Measurements from ENCODE around the gene MB21D2.
A peak's percentile ranks its signal among the peaks of the same experiment; 100 is the strongest.

MB21D2 gene

DNA sequence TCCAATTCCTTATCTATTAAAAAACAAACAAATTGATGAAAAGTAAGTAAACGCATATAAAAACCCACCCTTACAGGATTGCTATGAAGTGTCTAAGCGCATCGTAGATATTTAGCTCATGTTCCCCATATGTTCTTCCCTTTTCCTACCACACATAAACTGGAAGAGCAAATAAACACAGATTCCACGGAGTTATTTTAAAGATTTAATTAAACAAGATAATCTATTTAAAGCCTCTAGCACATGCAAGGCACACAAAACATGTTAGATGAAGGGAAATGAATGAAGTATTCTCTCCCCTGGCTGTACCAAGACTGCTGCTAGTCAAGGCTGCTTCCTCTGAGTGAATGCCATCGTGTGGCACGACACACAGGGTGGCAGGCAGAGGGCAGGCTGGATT, 111.9 kb downstream of the MB21D2 start:
- no peak for DNase-seq (ENCODE audit: low read depth in 2 of 2)
- no peak overlapping the region for H3K4me3 ChIP-seq (replicated peaks in 1 of 2; ENCODE audit: low read depth in 2 of 2, low read length in 2 of 2)
- TF ChIP-seq, protein P1, sequence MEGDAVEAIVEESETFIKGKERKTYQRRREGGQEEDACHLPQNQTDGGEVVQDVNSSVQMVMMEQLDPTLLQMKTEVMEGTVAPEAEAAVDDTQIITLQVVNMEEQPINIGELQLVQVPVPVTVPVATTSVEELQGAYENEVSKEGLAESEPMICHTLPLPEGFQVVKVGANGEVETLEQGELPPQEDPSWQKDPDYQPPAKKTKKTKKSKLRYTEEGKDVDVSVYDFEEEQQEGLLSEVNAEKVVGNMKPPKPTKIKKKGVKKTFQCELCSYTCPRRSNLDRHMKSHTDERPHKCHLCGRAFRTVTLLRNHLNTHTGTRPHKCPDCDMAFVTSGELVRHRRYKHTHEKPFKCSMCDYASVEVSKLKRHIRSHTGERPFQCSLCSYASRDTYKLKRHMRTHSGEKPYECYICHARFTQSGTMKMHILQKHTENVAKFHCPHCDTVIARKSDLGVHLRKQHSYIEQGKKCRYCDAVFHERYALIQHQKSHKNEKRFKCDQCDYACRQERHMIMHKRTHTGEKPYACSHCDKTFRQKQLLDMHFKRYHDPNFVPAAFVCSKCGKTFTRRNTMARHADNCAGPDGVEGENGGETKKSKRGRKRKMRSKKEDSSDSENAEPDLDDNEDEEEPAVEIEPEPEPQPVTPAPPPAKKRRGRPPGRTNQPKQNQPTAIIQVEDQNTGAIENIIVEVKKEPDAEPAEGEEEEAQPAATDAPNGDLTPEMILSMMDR (IDR thresholded peaks at IDR 0.05; ENCODE audit: low read depth, low read length), result no peak

DNA sequence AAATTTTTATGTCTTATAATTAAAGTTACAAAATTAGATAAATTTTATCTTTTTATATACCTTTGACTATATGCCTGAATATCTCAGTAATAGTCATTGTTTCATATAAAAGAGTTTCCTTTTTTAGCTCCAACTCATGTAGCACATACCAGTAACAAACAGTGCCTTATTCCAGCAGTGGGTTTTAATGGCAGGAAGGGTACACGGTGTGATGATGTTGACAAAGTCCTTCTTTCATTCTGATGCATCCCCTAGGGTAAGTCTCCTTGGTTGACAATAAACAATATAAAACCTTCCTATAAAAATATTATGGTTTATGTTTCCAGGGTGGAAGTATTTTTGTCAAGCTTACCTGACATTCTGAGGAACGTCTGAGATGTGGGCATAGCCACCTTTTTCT, 113.2 kb downstream of the MB21D2 start:
- no peak for DNase-seq (ENCODE audit: low read depth in 2 of 2)
- TF ChIP-seq, protein P1 (IDR thresholded peaks at IDR 0.05; ENCODE audit: low read depth, low read length), result no peak
- H3K4me3 ChIP-seq (replicated peaks in 1 of 2; ENCODE audit: low read depth in 2 of 2, low read length in 2 of 2), result no peak overlapping the region

DNA sequence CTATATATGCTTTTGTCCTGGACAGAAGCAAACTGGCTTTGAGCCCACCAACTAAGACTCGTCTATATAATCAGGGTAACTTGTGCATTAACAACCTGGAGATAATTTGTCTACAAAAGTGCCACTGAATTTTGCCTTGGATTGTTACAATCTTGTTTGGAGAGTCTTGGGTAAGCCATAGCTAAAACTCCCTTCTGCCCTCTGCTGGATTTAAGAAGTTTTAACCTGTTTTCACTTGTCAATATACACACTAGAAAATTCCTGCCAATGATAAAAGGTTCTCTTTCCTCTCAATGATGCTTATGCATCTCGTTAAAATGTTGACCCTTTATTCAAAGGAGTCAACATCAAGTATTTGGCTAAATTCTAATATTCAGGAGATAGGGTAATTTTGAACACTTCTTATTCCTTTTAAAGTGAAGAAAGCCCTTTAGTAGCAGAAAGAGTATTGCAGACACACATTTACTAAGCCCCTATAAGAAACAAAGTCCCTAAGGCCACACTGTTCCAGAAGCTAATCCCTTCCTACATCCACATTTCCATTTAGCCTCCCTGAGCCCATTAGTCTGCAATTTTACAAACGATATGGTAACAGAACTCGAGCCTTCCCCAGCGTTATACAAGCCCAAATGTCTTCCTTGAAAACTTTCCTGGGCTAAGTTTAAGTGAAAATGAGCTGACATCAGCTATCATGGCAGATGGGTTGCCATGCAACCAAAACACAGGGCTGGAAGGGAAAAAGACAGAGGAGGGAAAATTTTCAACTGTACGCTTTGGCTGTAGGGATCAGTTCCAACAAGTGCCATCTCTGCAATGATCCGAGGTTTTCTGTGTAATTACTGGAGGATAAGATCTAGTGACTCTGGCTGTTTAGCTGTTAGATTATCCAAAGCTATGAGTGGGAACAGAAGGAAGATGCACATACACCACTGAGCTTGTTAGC, 114.4 kb downstream of the MB21D2 start:
- TF ChIP-seq, protein P1 (IDR thresholded peaks at IDR 0.05; ENCODE audit: low read depth, low read length), result peak; percentile 55
- no peak overlapping the region for H3K4me3 ChIP-seq (replicated peaks in 1 of 2; ENCODE audit: low read depth in 2 of 2, low read length in 2 of 2)
- peak; percentile 78 to 80 for DNase-seq (ENCODE audit: low read depth in 2 of 2)

DNA sequence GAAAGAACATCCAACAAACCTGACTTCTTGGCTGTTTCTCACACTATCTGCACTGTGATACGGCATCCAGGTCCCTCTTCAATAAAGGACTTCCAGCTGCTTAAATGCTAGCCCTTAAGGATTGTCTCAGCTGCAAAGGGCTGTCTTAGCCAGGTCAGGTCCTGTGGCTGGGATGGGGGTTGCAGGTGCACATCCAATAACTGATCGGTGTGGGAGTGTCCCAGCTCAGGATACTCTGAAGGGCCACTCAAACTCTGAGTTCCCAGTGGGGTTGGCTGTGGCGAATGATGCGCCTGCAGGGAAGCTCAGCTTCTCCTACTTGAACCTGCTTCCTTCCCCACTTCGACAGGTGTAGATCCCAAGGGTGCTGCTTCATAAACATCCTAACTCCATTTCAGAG, 115.7 kb downstream of the MB21D2 start:
- DNase-seq (ENCODE audit: low read depth in 2 of 2), result no peak
- TF ChIP-seq, protein P1 (IDR thresholded peaks at IDR 0.05; ENCODE audit: low read depth, low read length), result no peak
- H3K4me3 ChIP-seq (replicated peaks in 1 of 2; ENCODE audit: low read depth in 2 of 2, low read length in 2 of 2), result no peak overlapping the region

DNA sequence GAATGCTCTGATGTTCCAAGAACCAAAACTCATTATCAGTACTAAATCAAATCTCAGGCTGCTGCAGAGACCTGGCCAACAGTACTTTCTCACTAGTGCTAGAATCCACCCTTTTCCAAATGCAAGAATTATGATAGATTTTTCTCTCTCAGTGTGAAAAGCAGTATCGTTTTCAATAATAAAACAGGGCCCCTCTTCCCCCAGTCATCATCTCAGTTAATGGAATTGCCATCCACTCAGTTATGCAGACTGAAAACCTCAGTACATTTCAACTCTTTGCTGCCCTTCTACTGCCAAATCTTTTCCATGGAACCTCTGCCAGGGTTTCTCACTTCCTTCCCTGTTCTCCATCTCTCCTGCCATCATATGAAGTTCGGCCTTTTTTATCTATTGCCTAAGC, 117.9 kb downstream of the MB21D2 start:
- H3K4me3 ChIP-seq (replicated peaks in 1 of 2; ENCODE audit: low read depth in 2 of 2, low read length in 2 of 2), result no peak overlapping the region
- DNase-seq (ENCODE audit: low read depth in 2 of 2), result no peak
- TF ChIP-seq, protein P1 (IDR thresholded peaks at IDR 0.05; ENCODE audit: low read depth, low read length), result no peak

DNA sequence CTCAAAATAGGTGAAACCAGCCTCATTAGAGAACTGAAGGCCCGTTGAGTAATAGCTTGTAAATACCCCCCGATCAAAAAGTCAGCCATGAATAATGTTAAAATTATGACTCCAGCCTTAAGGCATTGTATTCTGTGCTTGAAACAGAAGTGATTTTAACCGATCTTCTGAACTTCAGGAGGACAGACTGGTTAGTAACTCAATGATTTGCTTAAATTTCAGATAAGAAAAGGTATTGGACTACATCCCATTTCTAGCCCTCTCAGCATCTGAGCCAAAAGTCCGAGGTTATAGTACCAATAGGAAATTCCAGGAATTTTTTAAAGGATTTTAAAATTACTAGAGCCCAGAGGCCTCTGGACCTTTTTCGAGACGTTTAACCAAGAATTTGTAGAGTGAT, 122.6 kb downstream of the MB21D2 start:
- TF ChIP-seq, protein P1 (IDR thresholded peaks at IDR 0.05; ENCODE audit: low read depth, low read length), result no peak
- peak; percentile 27 to 32 for DNase-seq (ENCODE audit: low read depth in 2 of 2)
- no peak overlapping the region for H3K4me3 ChIP-seq (replicated peaks in 1 of 2; ENCODE audit: low read depth in 2 of 2, low read length in 2 of 2)

Measured in cardiac fibroblast (primary cell).